ENCODE data around the gene CFAP54. TPM values are rescaled to one million over a fixed set of nuclear protein-coding genes. Genes with fewer than 3 reads are reported as not detected.

CFAP54 gene
- total and polyA plus RNA-seq, 2 donors from 2014 or later: 0.13 to 6.6 TPM

DNA sequence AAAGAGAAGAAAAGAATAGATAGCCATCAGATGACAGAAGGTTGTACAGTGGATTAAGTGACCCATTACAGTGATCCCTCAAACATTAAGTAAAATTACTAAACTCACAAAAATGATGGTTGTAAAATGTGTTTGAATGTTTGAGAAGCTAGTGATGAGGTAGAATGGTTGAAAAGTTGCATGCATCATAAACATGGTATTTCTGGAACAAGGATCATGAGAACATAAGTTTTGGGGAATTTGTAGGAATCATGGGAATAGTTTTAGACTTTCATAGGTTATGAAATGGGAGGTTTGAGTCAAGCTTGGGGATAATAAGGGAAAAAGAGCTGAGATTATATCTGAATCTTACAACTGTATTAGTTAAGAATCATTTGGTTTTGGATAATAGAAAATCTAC, 383.6 kb downstream of the CFAP54 start:
- no peaks in the 10 kb centered on the region for H3K4me1 ChIP-seq (ENCODE audit: control insufficient read depth in 2 of 3, insufficient read depth in 2 of 3, low read depth in 1 of 3, low read length in 3 of 3)
- FAIRE-seq (no peak), DNase-seq (no peak)
- H3K27ac ChIP-seq (ENCODE audit: low read depth in 2 of 2, low read length in 2 of 2): no peak overlapping the region
- H3K4me3 ChIP-seq (ENCODE audit: low read length in 3 of 3): no peak overlapping the region
- peaks cover 0 to 3% (median 0%) of the 10 kb centered on the region in 3 donors for H3K9me3 ChIP-seq (ENCODE audit: control insufficient read depth in 2 of 3, insufficient read depth in 1 of 3, low read length in 3 of 3)
- intact Hi-C loops (cut with DNase I): no loop called here
- no peaks in the 10 kb centered on the region for H3K27me3 ChIP-seq (ENCODE audit: control insufficient read depth, insufficient read depth, low read length)
- no peaks in the 10 kb centered on the region for H3K36me3 ChIP-seq (ENCODE audit: control insufficient read depth in 2 of 3, insufficient read depth in 3 of 3, low read length in 3 of 3)
- H3K9ac ChIP-seq (ENCODE audit: low read length in 3 of 3): no peak overlapping the region
- TF ChIP-seq, protein P1, sequence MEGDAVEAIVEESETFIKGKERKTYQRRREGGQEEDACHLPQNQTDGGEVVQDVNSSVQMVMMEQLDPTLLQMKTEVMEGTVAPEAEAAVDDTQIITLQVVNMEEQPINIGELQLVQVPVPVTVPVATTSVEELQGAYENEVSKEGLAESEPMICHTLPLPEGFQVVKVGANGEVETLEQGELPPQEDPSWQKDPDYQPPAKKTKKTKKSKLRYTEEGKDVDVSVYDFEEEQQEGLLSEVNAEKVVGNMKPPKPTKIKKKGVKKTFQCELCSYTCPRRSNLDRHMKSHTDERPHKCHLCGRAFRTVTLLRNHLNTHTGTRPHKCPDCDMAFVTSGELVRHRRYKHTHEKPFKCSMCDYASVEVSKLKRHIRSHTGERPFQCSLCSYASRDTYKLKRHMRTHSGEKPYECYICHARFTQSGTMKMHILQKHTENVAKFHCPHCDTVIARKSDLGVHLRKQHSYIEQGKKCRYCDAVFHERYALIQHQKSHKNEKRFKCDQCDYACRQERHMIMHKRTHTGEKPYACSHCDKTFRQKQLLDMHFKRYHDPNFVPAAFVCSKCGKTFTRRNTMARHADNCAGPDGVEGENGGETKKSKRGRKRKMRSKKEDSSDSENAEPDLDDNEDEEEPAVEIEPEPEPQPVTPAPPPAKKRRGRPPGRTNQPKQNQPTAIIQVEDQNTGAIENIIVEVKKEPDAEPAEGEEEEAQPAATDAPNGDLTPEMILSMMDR (IDR thresholded peaks at IDR 0.05; ENCODE audit: borderline replicate concordance, extremely low read depth, insufficient read depth): no peak

DNA sequence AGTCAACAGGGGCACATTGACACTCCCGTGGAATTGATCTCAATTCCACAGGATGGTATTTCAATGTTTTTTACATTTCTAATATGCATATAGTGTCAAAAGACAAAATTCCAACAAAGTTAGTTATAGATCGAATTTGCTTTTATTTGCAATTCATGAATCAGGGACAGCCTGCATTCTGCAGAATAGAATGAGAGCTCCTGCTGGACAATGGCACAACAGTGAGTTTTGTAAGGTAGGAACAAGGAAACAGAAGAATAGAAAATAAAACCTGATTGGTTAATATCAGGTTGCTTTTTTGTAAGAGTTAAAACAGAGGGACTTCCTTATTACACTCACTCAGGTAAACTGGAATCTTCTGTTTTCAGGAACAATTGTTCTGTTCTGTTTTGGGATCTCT, 384.8 kb downstream of the CFAP54 start:
- DNase-seq (no peak), FAIRE-seq (no peak)
- Histone ChIP-seq H3K27ac (ENCODE audit: low read depth in 2 of 2, low read length in 2 of 2) (no peak overlapping the region), H3K36me3 (ENCODE audit: control insufficient read depth in 2 of 3, insufficient read depth in 3 of 3, low read length in 3 of 3) (no peaks in the 10 kb centered on the region), H3K4me1 (ENCODE audit: control insufficient read depth in 2 of 3, insufficient read depth in 2 of 3, low read depth in 1 of 3, low read length in 3 of 3) (no peaks in the 10 kb centered on the region), H3K9ac (ENCODE audit: low read length in 3 of 3) (no peak overlapping the region), H3K27me3 (ENCODE audit: control insufficient read depth, insufficient read depth, low read length) (no peaks in the 10 kb centered on the region), H3K4me3 (ENCODE audit: low read length in 3 of 3) (no peak overlapping the region), H3K9me3 (ENCODE audit: control insufficient read depth in 2 of 3, insufficient read depth in 1 of 3, low read length in 3 of 3) (peaks cover 0 to 3% (median 0%) of the 10 kb centered on the region in 3 donors)
- intact Hi-C loops (cut with DNase I): no loop called here
- TF ChIP-seq, protein P1 (IDR thresholded peaks at IDR 0.05; ENCODE audit: borderline replicate concordance, extremely low read depth, insufficient read depth): no peak

DNA sequence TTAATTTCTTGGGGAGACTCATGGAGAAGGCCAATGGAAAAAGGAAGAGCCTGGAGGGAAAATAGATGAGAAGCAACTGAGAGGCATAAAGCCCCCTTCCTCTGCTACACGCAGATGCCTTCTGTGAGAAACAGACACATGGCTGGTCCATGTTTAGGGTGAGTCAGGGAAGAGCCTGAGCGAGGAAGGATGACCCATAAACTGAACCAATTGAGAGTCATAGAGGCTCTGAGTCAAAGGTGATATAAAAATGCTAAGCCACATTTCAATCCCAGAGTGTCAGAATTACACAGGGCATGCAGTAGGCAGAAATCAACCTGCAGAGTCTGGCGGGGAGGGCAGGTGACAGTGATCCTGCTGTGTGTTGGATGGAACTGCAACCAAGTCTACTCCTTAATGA, 387.6 kb downstream of the CFAP54 start:
- FAIRE-seq (no peak), DNase-seq (no peak)
- H3K27ac ChIP-seq (ENCODE audit: low read depth in 2 of 2, low read length in 2 of 2): no peak overlapping the region

More for the DNA sequence above, 387.6 kb downstream of the CFAP54 start:
- H3K4me1 ChIP-seq (ENCODE audit: control insufficient read depth in 2 of 3, insufficient read depth in 2 of 3, low read depth in 1 of 3, low read length in 3 of 3): no peaks in the 10 kb centered on the region
- no peaks in the 10 kb centered on the region for H3K36me3 ChIP-seq (ENCODE audit: control insufficient read depth in 2 of 3, insufficient read depth in 3 of 3, low read length in 3 of 3)
- no peak overlapping the region for H3K4me3 ChIP-seq (ENCODE audit: low read length in 3 of 3)
- H3K27me3 ChIP-seq (ENCODE audit: control insufficient read depth, insufficient read depth, low read length): no peaks in the 10 kb centered on the region
- TF ChIP-seq, protein P1 (IDR thresholded peaks at IDR 0.05; ENCODE audit: borderline replicate concordance, extremely low read depth, insufficient read depth): no peak
- peaks cover 0 to 3% (median 0%) of the 10 kb centered on the region in 3 donors for H3K9me3 ChIP-seq (ENCODE audit: control insufficient read depth in 2 of 3, insufficient read depth in 1 of 3, low read length in 3 of 3)
- H3K9ac ChIP-seq (ENCODE audit: low read length in 3 of 3): no peak overlapping the region
- intact Hi-C loops (cut with DNase I): no loop called here

Data from kidney (tissue), 14 donors.